HepG2 (cell line): ENCODE data around the gene BRAT1. TPM values are rescaled to one million over a fixed set of nuclear protein-coding genes. Genes with fewer than 3 reads are reported as not detected.
A peak's percentile ranks its signal among the peaks of the same experiment; 100 is the strongest.

Experiments
- CENPT ChIP-seq: sonication (generic); formaldehyde crosslinking; IDR thresholded peaks from 2 replicates; pipeline ENCODE4 v1.8.0; 2022; ENCODE audit warnings: low read depth, mild to moderate bottlenecking, moderate library complexity, missing genetic modification reagents
- EEA1 ChIP-seq: sonication (generic); formaldehyde crosslinking; IDR thresholded peaks from 2 replicates; pipeline ENCODE4 v1.5.1; 2020; ENCODE audit warnings: mild to moderate bottlenecking, missing genetic modification reagents, borderline replicate concordance
- FOXC1 ChIP-seq: sonication (generic); formaldehyde crosslinking; IDR thresholded peaks from 2 replicates; pipeline ENCODE4 v1.8.0; 2022; ENCODE audit warnings: mild to moderate bottlenecking, missing genetic modification reagents, borderline replicate concordance
- KDM5B ChIP-seq: sonication (generic); formaldehyde crosslinking; IDR thresholded peaks from 2 replicates; pipeline ENCODE4 v1.4.0; 2020; ENCODE audit warnings: missing genetic modification reagents, mild to moderate bottlenecking, borderline replicate concordance
- MTF2 ChIP-seq: sonication (generic); formaldehyde crosslinking; IDR thresholded peaks from 2 replicates; pipeline ENCODE4 v1.5.0; 2020; ENCODE audit warnings: missing genetic modification reagents, borderline replicate concordance
- NPAS2 ChIP-seq: sonication (generic); formaldehyde crosslinking; IDR thresholded peaks from 2 replicates; pipeline ENCODE4 v1.8.0; 2022; ENCODE audit warnings: mild to moderate bottlenecking, missing genetic modification reagents, borderline replicate concordance
- NR1H2 ChIP-seq: sonication (generic); formaldehyde crosslinking; IDR thresholded peaks from 2 replicates; pipeline ENCODE4 v1.8.1; 2022; ENCODE audit warnings: low read depth, missing genetic modification reagents, borderline replicate concordance
- ONECUT2 ChIP-seq: sonication (generic); formaldehyde crosslinking; IDR thresholded peaks from 2 replicates; pipeline ENCODE4 v1.4.0; 2020; ENCODE audit warnings: missing genetic modification reagents
- RAD21 ChIP-seq: fragments of 450-650 bp; formaldehyde crosslinking; IDR thresholded peaks from 2 replicates; pipeline ENCODE4 v1.5.0; 2020; ENCODE audit warnings: mild to moderate bottlenecking
- SMARCC2 ChIP-seq: fragments of 450-650 bp; IDR thresholded peaks from 2 replicates; pipeline ENCODE4 v1.6.1; 2017; ENCODE audit warnings: antibody characterized with exemption, mild to moderate bottlenecking
- SP140L ChIP-seq: sonication (generic); formaldehyde crosslinking; IDR thresholded peaks from 2 replicates; pipeline ENCODE4 v1.4.0; 2020; ENCODE audit warnings: missing genetic modification reagents, borderline replicate concordance
- SRSF1 ChIP-seq: fragments of 200-400 bp; formaldehyde crosslinking; optimal IDR thresholded peaks from 2 replicates; pipeline ENCODE3; 2017; ENCODE audit warnings: mild to moderate bottlenecking, low read depth, low read length, moderate library complexity
- TAF1 ChIP-seq: sonication (generic); formaldehyde crosslinking; IDR thresholded peaks from 2 replicates; pipeline ENCODE4 v1.4.0; 2020; ENCODE audit warnings: missing genetic modification reagents
- ZEB1 ChIP-seq: IDR thresholded peaks from 2 replicates; pipeline ENCODE4 v1.6.1; 2012; ENCODE audit warnings: mild to moderate bottlenecking, low read depth, inconsistent platforms; ENCODE audit not compliant: insufficient replicate concordance
- ZNF326 ChIP-seq: sonication (generic); formaldehyde crosslinking; IDR thresholded peaks from 2 replicates; pipeline ENCODE4 v1.4.0; 2020; ENCODE audit warnings: missing genetic modification reagents, borderline replicate concordance
- ZNF367 ChIP-seq: sonication (generic); formaldehyde crosslinking; IDR thresholded peaks from 2 replicates; pipeline ENCODE4 v1.4.0; 2020; ENCODE audit warnings: missing genetic modification reagents, borderline replicate concordance
- ZNF746 ChIP-seq: sonication (generic); formaldehyde crosslinking; IDR thresholded peaks from 2 replicates; pipeline ENCODE4 v1.8.0; 2022; ENCODE audit warnings: mild to moderate bottlenecking, missing genetic modification reagents
- ZNF75D ChIP-seq: sonication (generic); formaldehyde crosslinking; IDR thresholded peaks from 2 replicates; pipeline ENCODE4 v1.8.1; 2023; ENCODE audit warnings: missing genetic modification reagents, mild to moderate bottlenecking, borderline replicate concordance
- ZNF781 ChIP-seq: sonication (generic); formaldehyde crosslinking; IDR thresholded peaks from 2 replicates; pipeline ENCODE4 v1.5.1; 2020; ENCODE audit warnings: borderline replicate concordance, mild to moderate bottlenecking, missing genetic modification reagents; ENCODE audit errors: not compliant biosample characterization
- ZNF784 ChIP-seq: sonication (generic); formaldehyde crosslinking; IDR thresholded peaks from 2 replicates; pipeline ENCODE4 v1.5.1; 2020; ENCODE audit warnings: missing genetic modification reagents, mild to moderate bottlenecking, borderline replicate concordance
- polyA plus RNA-seq, 8 experiments: library from polyadenylated mRNA; depleted of rRNA in 3 of 8; stranded (reverse) in 7 of 8; unstranded in 1 of 8; fragments of >200 nt; fragmentation: Illumina TruSeq in 4 of 8; extraction: Trizol in 4 of 8; gene quantifications; 2 replicates each; pipeline versions ENCODE4 v1.2.1 to v1.2.3, GENCODE V29; 2011 to 2016; ENCODE audit warnings: low read depth in 4 of 8, missing spikeins in 1 of 8, mixed read lengths in 1 of 8; ENCODE audit not compliant: insufficient read depth in 1 of 8
- total RNA-seq, 5 experiments: library from RNA; depleted of rRNA; stranded (reverse); fragments of >200 nt; fragmentation: Illumina TruSeq; extraction: Trizol; gene quantifications; 2 replicates each; pipeline ENCODE4 v1.2.3, GENCODE V29; 2016; ENCODE audit warnings: low read depth in 1 of 5
- TF ChIP-seq, protein P1 (sequence below): sonication (generic); formaldehyde crosslinking; IDR thresholded peaks from 2 replicates; pipeline ENCODE4 v1.4.0; 2020; ENCODE audit warnings: missing genetic modification reagents
- TF ChIP-seq, protein P2 (sequence below): sonication (generic); formaldehyde crosslinking; IDR thresholded peaks from 2 replicates; pipeline ENCODE4 v1.5.0; 2020; ENCODE audit warnings: mild to moderate bottlenecking, missing genetic modification reagents
- TF ChIP-seq, protein P3 (sequence below): IDR thresholded peaks from 2 replicates; pipeline ENCODE4 v1.6.1; 2016; ENCODE audit warnings: missing genetic modification reagents, missing compliant biosample characterization
- TF ChIP-seq, protein P4 (sequence below): sonication (generic); formaldehyde crosslinking; conservative IDR thresholded peaks from 2 replicates; pipeline ENCODE4 v1.5.0; 2020; ENCODE audit warnings: missing genetic modification reagents

Gene BRAT1
- total and polyA plus RNA-seq, 2 of the 13 experiments (the other 11 are each of a cell fraction or from before 2014, with no cell fraction given), result 10.2 to 20.3 TPM

GRCh38 chr7:2567679-2568278 lies 12.5 kb upstream of the BRAT1 start (continued):
- TF ChIP-seq ZNF746 (CRISPR knock-in tag) (no peak), ONECUT2 (CRISPR knock-in tag) (no peak), NR1H2 (no peak), TAF1 (no peak), ZNF781 (CRISPR knock-in tag) (no peak), FOXC1 (0 out of 2 replicates have a peak, but pooled peaks have one; percentile 66), CENPT (no peak), RAD21 (CRISPR knock-in tag) (peak; percentile 71), NPAS2 (CRISPR knock-in tag) (no peak), SP140L (CRISPR knock-in tag) (no peak), SRSF1 (no peak), EEA1 (CRISPR knock-in tag) (no peak), ZNF75D (no peak), ZNF326 (no peak), ZNF367 (CRISPR knock-in tag) (no peak), ZNF784 (CRISPR knock-in tag) (no peak), KDM5B (CRISPR knock-in tag) (0 out of 2 replicates have a peak, but pooled peaks have one; percentile 38), SMARCC2 (no peak), MTF2 (CRISPR knock-in tag) (no peak), ZEB1 (no peak)
- TF ChIP-seq, protein P1, sequence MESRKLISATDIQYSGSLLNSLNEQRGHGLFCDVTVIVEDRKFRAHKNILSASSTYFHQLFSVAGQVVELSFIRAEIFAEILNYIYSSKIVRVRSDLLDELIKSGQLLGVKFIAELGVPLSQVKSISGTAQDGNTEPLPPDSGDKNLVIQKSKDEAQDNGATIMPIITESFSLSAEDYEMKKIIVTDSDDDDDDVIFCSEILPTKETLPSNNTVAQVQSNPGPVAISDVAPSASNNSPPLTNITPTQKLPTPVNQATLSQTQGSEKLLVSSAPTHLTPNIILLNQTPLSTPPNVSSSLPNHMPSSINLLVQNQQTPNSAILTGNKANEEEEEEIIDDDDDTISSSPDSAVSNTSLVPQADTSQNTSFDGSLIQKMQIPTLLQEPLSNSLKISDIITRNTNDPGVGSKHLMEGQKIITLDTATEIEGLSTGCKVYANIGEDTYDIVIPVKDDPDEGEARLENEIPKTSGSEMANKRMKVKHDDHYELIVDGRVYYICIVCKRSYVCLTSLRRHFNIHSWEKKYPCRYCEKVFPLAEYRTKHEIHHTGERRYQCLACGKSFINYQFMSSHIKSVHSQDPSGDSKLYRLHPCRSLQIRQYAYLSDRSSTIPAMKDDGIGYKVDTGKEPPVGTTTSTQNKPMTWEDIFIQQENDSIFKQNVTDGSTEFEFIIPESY (CRISPR knock-in tag), result no peak
- TF ChIP-seq, protein P2, sequence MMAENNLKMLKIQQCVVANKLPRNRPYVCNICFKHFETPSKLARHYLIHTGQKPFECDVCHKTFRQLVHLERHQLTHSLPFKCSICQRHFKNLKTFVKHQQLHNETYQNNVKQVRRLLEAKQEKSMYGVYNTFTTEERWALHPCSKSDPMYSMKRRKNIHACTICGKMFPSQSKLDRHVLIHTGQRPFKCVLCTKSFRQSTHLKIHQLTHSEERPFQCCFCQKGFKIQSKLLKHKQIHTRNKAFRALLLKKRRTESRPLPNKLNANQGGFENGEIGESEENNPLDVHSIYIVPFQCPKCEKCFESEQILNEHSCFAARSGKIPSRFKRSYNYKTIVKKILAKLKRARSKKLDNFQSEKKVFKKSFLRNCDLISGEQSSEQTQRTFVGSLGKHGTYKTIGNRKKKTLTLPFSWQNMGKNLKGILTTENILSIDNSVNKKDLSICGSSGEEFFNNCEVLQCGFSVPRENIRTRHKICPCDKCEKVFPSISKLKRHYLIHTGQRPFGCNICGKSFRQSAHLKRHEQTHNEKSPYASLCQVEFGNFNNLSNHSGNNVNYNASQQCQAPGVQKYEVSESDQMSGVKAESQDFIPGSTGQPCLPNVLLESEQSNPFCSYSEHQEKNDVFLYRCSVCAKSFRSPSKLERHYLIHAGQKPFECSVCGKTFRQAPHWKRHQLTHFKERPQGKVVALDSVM, result 0 out of 2 replicates have a peak, but pooled peaks have one; percentile 2
- TF ChIP-seq, protein P3, sequence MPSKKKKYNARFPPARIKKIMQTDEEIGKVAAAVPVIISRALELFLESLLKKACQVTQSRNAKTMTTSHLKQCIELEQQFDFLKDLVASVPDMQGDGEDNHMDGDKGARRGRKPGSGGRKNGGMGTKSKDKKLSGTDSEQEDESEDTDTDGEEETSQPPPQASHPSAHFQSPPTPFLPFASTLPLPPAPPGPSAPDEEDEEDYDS, result no peak
- TF ChIP-seq, protein P4, sequence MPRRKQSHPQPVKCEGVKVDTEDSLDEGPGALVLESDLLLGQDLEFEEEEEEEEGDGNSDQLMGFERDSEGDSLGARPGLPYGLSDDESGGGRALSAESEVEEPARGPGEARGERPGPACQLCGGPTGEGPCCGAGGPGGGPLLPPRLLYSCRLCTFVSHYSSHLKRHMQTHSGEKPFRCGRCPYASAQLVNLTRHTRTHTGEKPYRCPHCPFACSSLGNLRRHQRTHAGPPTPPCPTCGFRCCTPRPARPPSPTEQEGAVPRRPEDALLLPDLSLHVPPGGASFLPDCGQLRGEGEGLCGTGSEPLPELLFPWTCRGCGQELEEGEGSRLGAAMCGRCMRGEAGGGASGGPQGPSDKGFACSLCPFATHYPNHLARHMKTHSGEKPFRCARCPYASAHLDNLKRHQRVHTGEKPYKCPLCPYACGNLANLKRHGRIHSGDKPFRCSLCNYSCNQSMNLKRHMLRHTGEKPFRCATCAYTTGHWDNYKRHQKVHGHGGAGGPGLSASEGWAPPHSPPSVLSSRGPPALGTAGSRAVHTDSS (CRISPR knock-in tag), result no peak
